ENCODE results near the gene FST. TPM values are rescaled to one million over a fixed set of nuclear protein-coding genes. Genes with fewer than 3 reads are reported as not detected.
A peak's percentile ranks its signal among the peaks of the same experiment; 100 is the strongest.

Gene FST
- polyA plus RNA-seq, 10 donors = 14.4 to 69.0 (median 41.6) TPM

DNA sequence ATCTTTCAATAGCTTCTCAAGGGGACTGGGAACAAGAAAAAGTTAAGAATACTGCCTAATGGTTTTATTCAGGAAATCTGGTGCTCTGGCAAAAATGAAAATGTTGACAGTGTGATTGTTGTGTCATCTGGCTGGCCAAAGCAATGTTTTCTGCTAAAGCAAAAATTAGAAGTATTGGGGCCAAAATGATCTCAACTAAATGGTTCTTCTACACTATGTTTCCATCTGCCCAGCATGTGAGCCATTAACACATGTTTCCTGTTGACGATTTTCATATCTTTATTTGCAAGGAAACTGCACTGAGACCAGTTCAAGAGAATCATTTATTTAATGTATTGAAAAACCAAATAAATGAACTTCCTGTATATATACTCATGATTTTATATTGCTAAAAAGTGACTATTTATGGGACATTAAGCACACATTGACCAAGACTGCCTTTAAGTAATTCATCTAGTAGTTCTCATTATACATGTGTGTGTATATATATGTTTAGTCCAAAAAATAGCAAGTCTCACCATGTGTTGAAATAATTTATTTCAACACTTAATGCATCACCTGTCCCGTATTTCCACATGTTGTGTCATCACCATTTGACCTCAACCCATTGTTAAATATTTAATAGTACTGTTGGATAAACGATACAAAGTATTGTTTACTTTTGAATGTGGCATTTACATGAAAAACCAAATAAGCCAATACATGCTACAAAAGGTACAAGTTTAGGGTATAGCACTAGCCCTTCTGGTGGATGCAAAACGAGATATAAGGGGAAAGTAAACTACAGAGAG lies 7.5 kb upstream of the FST start:
- no peak for DNase-seq

DNA sequence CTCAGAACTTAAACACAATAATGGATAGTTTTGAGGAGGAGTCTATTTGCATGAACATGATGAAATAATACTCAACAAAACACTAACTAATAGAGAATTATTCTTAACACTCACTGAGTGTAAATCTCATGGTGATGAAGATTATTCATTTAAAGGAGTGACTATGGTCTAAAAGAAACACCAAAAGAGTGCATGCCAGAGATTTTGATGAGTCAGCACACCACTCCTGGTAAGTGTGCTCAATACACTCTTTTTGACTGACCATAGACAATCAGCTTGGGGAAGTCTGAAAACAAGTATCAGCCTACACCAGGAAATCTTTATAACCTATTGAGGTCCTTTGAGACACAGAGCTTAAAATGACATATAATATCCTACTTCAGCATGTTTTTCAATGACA lies 6.8 kb upstream of the FST start:
- DNase-seq = no peak

DNA sequence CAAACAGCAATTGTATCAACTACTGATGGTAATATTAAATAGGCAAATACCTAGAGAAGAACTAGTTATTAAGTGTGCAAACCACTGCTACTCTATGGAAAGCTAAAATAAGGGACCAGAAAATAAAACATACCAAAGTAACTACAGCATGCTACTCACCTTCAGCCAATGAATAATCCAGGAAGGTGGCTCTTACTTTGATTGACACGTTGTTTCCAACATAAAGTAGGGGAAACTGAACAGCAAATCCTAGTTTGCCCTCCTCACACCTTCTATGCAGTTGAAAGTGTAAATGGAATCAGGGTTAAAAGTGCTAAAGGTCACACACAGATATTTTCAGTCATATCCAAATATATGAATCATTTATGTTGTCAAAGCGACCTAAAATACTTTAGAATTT lies 5.1 kb upstream of the FST start:
- no peak for DNase-seq

DNA sequence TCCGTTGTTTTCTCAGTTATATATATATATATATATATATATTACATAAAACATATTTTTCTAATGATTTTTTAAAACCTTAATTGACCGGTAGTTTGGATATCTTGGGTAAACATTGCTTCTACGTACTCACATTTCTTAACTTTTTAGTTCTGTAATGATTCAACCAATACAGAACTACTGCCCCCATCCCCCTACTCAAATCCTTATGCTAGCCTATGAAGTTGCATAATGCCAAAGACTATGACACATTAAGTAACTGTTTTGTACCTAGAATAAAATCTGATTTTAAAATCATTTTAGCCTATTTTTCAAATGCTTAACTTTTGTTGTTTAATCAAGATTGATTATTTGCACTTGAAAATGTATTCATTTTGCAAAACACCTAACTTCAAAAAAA lies 4.4 kb upstream of the FST start:
- no peak for DNase-seq

DNA sequence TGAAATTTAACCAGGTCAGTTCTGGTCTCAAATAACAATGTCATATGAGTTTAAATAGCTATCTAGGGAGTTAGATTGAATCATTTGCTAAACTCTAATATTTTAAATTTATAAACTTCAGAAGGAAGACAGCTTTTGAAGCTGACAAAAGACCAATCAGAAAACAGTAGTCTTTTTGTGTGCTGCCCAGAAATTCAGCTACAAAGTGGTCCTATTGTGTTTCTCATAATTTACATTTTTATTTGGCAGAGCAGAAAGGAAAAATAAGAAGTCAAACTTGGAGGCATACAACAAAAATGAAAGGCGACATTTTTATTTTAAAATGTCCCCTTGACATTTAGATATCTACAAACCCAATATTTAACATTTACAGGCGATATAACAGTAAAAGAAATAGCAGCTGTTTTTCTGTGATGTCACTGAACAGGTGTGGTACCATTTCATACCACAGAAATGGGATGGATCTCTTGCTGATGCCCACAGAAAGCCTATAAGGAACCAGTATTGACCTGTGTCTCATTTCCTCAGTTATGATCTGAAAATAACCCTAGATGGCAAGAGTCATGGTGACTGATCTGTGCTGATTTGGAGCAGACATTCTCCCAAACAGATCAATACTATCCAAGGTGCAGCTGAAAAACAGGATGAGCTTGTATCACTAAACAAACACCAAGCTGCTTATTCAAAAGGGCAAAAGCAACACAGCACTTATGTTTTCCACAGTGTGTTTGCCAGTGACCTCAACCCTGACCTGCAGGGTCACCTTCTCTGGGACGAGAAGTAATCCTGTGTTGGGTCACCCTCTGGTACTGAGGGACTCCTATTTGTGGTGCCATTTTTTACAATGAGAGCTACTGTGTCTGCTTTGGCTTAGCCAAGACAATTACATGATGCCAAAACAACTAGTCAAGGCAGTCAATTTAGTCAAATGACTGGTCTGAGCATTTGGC lies 3.6 kb upstream of the FST start:
- no peak for DNase-seq

DNA sequence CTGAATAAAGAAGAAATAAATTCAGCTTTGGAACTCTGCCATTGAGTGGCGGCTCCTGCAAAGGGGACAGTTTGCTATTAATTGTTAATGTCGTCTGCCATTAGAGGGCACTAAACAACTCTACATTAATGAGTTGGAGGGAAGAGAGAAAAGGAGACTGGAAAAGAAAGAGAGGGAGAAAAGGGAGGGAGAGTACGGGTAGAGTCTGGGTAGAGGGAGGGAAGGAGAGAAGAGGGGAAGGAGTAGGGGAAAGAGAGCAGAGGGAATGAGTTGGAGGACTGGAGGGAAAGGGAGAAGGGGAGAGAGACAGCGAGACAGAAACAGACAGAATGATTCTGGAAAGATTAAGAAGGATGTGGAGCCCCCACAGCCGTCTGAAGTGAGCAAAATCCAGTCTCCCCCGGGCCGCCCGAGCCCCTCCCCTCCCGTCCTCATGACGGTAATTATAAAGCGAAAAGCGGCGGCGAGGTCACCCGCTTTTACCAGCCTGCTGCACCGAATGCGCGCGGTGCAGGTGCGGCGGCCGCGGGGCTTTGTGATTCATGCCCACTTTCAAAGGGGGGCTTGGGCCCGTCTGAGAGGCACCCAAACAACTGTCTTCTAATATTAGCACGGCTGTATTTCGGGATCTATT lies 1.9 kb upstream of the FST start:
- DNase-seq = peak; percentile 70 to 90 (median 71)

DNA sequence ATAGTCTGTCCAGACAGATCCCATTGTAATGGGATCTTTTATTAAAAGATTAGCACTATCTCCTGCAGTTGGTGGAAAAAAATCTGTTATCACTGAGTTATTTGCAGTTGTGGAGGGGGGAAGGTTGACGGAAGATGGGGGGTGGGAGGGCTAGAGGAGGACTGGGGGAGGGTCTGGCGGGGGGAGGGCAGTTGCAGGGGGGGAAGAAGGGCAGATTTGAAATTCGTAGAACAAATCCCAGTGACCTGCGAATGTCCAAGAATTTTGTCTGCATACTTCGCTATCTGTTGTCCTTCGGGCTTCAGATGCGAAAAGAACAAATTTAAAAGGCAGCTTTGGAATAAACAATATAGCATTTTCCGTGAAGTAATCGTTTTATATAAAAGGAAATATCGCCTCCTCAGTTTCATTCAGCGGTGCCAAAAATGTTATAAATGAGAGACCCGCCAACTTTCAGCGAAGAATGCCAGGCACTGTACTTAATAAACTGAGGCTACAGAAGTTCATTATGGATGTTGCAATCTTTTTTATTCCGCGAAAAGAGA lies 1.3 kb upstream of the FST start:
- DNase-seq = no peak

DNA sequence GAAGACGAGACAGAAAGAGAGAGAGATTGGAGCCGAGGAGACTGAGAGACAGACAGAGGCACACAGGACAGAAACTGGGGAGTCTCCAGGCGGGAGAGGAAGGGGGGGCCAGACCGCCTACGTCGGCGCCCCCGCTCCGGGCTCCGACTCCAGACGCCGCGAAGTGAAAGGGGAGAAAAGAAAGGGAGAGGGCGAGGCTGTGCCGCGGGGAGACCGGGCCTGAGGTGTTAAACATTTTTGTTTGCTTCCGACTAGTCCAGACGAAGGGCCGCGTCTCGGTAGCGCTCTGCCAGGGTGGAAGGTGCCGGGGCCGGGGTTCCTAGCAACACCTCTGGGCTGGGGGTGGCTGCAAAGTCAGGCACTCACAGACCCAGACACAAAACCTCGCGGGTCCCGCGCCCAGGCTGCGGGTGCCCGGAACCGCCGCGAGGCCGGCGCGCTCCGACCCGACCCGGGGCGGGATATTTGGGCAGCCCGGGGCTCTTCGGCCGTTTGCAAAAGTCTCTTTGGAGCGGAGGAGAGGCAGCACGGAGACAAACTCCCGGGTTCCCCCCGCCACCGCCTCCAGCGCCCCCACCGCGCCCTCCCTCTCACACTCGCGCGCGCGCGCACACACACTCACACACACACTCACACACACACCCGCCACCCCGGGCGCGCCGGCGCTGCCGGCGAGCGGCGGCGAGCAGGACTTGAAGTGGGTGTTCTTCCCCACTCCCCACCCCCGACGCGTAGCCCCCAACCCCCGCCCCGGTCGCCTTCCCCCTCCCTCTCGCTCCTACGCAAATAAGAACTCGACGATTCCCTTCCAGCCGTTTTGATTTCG lies 626 bp upstream of the FST start:
- DNase-seq = peak; percentile 76 to 94 (median 84)

DNA sequence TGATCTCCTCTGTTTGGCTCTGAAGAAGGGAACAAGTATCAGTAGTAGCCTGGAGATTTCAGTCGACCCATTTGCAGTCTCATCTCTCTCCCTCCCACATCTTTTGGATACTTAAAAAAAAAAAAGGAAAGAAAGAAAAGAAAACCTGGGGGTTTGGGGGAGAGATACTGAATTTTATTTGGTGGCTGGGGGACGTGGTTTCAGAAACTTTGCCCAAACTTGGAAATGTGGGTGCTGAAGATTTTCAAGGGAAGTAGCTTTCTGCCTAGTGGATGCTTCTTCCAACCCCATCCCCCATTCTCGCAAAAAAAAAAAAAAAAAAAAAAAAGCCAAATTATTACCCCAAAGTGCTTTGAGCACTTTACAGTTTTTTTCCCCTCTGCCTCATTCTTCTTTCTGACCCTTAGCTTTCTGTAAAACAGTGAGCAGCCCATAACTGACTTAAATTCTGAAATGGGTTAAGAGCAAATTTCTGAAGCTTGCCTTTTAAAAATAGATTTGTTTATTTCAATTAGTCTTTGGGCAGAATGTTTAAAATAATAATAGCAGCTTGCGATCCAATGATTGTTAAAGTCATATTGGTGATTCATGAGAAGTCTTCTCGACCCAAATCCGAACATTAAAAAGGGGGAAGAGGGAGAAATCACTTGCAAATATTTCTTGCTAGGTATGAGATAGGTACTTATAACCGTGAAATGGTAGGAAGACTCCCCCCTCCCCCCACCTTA lies 894 bp downstream of the FST start:
- DNase-seq = peak in 1 of 3 donors; percentile 16

DNA sequence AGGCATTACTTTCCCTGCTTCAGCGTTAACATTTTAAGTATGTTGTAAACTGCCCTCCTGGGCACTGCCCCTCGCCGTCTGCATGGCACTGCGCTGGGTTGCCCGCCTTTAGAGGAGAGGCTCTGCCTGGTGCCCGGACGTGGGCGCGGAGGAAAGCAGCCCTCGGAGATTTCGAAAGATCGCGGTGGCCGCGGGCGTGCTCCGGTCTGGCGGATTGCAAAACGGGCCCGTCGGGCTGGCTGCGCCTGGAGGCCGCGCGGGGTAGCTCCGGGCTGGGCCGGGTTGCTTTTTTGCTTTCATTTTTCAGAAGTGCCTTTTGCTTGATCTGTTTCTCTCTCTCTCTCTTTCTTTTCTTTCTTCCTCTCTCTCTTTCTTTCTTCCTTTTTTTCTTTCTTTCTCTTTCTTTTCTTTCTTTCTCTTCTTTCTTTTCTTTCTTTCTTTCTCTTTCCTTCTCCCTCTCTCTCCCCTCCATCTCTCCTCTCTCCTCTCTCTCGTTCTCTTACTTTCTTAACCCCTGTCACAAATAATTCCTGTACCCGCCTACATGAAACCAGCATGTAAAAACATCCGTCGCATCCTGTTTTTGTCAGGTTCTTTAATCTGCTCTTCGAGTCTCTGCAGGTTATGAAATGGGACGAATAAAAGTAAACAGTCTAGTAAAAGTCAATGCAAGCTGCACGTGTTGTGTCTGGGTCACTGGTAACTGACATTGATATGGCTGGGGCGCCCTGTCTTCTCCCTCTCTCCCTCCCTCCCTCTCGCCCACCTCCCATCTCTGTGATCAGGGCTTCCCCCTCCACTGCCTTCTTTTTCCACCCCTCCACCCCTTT lies 1.7 kb downstream of the FST start:
- DNase-seq = peak; percentile 40 to 80 (median 66)

DNA sequence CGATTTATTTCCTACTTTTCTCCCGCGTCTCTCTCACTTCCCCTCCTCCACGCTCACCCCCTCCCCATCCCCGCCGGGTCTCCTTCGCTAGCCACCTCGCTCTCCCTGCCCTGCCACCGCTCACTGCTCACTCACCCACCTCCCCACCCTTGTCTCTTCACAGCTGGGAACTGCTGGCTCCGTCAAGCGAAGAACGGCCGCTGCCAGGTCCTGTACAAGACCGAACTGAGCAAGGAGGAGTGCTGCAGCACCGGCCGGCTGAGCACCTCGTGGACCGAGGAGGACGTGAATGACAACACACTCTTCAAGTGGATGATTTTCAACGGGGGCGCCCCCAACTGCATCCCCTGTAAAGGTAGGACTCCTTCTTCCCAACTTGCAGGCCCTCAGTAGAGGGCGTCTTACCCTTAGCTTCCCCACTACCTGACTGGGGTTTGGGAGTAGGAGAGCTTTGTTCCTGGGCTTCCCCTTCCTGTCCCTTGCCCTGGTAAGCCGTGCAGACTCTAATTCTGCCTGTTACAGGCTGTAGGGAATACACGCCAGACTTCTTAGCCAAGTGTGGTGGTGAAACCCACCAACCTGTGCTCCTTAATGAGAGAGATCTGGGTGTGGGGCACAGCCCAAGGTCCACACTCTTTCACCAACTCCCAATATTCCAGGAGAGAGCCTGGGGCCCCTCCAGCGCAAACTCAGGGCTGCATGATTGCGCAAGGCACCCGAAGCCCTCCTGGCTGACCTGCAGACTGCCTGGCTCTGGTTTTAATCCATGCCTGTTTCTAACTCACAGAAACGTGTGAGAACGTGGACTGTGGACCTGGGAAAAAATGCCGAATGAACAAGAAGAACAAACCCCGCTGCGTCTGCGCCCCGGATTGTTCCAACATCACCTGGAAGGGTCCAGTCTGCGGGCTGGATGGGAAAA lies 2.5 kb downstream of the FST start:
- DNase-seq = peak; percentile 27 to 77 (median 34)

DNA sequence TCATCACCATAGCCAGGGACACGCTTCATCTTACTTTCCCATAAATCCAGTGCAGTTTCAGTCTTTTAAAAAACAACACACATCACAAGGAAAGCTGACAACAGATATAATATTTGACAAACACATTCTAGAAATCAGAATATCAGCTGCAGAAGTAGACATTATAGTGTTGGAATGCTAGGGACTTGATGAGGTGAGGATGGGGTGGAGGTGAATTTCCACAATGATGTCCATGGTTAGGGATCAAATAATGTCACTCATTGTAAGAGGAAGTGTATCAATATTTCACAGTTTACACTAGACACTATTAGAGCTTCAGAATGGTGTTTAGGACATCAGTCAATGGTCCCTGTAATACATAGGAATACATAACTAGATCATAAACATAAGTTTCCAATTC lies 7.0 kb downstream of the FST start:
- no peak for DNase-seq

DNA sequence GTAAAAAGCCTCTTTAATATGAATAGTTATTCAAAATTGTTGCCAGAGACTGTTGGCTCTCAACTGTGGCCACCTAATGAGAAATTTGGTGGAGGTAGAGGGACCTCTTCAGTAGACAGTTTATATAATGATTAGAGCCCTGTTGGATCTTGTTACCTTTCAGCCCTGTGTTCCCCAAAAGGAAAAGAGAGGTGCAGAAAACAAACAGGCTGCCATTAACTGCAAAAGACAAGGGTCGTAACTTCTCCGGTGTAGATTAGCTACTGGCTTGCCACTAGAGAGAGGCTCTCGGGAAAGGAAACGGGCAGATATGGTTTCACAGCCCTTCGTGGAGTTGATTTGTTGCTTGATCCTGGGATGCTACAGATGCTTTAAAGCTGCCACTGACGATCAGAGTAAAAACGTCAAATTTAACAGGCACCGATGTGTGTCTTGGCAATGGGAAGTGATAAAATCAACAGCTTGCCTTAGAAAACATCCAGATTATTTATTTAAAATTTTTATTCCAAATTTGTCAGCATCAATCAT lies 7.8 kb downstream of the FST start:
- DNase-seq = no peak

DNA sequence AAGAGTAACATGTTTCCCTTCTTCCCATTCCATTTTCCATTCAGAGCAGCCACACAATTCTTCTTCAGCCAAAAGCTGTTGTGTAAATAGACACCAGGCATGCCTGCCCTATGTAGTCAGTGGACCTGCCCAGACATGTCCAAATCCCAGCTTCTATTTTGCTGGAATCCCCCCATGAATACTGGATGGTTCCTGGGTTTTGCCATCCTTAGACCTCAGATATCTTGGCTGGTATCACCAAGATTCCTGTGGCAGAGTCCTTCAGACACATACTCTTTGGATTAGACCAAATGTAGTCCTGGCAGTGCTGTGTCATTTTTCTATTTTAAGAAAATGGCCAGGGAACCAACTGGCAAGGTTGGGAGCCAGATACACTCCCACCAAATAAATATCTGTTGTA lies 10.3 kb downstream of the FST start:
- DNase-seq = peak in 1 of 3 donors; percentile 33

DNA sequence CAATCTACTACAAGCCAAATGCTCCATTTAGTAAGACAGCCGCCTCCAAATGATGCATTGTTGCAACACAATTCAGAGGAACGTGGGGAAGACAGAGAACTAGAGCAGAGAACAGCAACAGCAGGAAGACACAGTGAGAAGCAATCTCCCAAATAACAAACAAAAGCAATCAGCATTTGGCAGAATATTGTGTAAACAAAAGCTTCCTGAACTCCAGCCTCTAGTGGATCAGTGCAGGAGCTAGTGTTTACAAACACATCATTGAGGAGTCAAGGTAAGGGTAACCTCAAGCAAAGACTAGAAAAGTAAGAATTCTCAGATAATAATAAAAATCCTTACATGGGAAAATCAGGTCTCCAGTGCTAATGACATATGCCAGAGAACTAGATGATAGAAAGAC lies 20.6 kb downstream of the FST start:
- DNase-seq = no peak

DNA sequence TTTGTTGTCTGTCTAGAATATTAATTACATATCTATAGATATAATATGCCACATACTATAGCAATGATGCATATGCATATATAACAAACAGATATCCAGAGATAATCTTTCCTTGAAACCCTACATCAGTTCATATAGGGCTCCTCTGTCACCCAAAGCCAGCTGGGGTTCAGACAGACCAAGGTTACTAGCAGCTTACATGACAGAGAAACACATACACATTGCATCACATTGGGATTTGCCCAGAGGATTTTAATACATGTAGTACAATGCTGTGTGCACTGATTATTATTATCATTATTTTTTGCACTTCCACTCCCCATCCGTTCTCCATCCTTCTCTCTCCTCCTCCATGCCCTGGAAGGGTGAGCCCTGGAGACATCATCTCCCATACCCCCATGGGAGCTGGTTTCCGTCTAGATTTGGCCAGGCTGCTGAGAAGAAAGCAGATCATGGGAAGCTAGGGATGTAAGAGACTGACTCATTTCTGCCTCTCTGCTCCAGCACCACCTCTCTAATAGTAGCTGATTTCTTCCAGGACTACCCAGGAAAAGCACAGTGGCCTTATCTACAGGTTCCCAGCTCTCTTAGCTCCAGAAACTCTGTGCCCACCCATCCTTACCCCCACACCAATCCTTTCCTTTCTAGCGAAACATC lies 23.3 kb downstream of the FST start:
- no peak for DNase-seq

DNA sequence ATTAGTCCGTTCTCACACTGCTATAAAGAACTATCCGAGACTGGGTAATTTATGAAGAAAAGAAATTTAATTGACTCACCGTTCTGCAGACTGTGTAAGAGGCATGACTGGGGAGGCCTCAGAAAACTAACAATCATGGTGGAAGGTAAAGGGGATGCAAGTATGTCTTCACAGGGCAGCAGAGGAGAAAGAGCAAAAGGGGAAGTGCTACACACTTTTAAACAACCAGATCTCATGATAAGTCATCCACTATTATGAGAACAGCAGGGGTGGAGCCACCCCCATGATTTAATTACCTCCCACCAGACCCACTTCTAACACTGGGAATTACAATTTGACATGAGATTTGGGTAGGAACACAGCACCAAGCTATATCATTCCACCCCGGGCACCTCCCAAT lies 26.6 kb downstream of the FST start:
- no peak for DNase-seq

DNA sequence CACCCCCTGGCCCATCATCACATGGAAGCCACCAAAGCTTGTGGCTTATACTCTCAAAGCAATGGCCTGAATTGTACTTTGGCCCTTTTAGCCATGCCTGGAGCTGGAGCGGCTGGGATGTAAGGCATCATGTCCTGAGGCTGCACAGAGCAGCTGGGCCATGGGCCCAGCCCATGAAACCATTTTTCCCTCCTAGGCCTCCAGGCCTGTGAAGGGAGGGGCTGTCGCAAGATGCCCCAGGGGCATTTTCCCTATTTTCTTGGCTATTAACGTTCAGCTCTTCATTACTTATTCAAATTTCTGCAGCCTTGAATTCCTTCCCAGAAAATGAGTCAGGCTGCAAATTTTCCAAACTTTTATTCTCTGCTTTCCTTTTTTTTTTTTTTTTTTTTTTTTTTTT lies 27.7 kb downstream of the FST start:
- no peak for DNase-seq
